GM12878 (cell line): ENCODE data around the gene TIMM17B.

Experiments
- BCL11A ChIP-seq: IDR thresholded peaks from 2 replicates; pipeline ENCODE4 v1.6.1; 2011; ENCODE audit warnings: low read depth, low read length
- FOS ChIP-seq: IDR thresholded peaks from 3 replicates; pipeline ENCODE4 v1.6.1; 2011; ENCODE audit warnings: borderline replicate concordance; ENCODE audit not compliant: insufficient read length; ENCODE audit errors: extremely low read depth
- IKZF1 ChIP-seq: fragments of 450-650 bp; conservative IDR thresholded peaks from 2 replicates; pipeline ENCODE4 v1.6.1; 2017; ENCODE audit warnings: antibody characterized with exemption, mild to moderate bottlenecking
- KLF5 ChIP-seq: fragments of 450-650 bp; IDR thresholded peaks from 2 replicates; pipeline ENCODE4 v1.6.1; 2014; ENCODE audit warnings: mild to moderate bottlenecking; ENCODE audit not compliant: partially characterized antibody
- NR2F1 ChIP-seq: fragments of 450-650 bp; conservative IDR thresholded peaks from 2 replicates; pipeline ENCODE4 v1.6.1; 2017; ENCODE audit warnings: mild to moderate bottlenecking
- POLR2AphosphoS2 ChIP-seq: IDR thresholded peaks from 2 replicates; pipeline ENCODE4 v1.6.1; 2011; ENCODE audit warnings: low read depth, mild to moderate bottlenecking, low read length, improper control_type of control experiment, moderate library complexity
- RFX5 ChIP-seq: IDR thresholded peaks from 2 replicates; pipeline ENCODE4 v1.6.1; 2011; ENCODE audit warnings: low read depth, low read length, improper control_type of control experiment
- SIN3A ChIP-seq: IDR thresholded peaks from 2 replicates; pipeline ENCODE4 v1.6.1; 2012; ENCODE audit warnings: low read depth, low read length, improper control_type of control experiment
- STAT3 ChIP-seq: IDR thresholded peaks from 2 replicates; pipeline ENCODE4 v1.6.1; 2011; ENCODE audit warnings: low read depth, low read length, improper control_type of control experiment
- USF2 ChIP-seq: IDR thresholded peaks from 2 replicates; pipeline ENCODE4 v1.6.1; 2011; ENCODE audit warnings: low read depth, low read length, improper control_type of control experiment, borderline replicate concordance
- YY1 ChIP-seq: IDR thresholded peaks from 2 replicates; pipeline ENCODE4 v1.6.1; 2011; ENCODE audit warnings: low read depth, mild to moderate bottlenecking, low read length
- ZNF687 ChIP-seq: fragments of 450-650 bp; IDR thresholded peaks from 2 replicates; pipeline ENCODE4 v1.6.1; 2017; ENCODE audit warnings: mild to moderate bottlenecking, moderate library complexity
- TF ChIP-seq, protein P1 (sequence below), 3 experiments: IDR thresholded peaks in 2 of 3; conservative IDR thresholded peaks in 1 of 3; 2 replicates each; pipeline ENCODE4 v1.5.1; 2011; ENCODE audit warnings: low read depth in 3 of 3, low read length in 3 of 3, mild to moderate bottlenecking in 3 of 3, control low read depth in 2 of 3, moderate library complexity in 2 of 3, inconsistent platforms in 1 of 3, mixed read lengths in 1 of 3; ENCODE audit not compliant: control insufficient read depth in 2 of 3, insufficient read depth in 1 of 3; ENCODE audit errors: extremely low read depth in 1 of 3
- TF ChIP-seq, protein P2 (sequence below): fragments of 450-650 bp; IDR thresholded peaks from 2 replicates; pipeline ENCODE4 v1.6.1; 2014; ENCODE audit warnings: mild to moderate bottlenecking

DNA sequence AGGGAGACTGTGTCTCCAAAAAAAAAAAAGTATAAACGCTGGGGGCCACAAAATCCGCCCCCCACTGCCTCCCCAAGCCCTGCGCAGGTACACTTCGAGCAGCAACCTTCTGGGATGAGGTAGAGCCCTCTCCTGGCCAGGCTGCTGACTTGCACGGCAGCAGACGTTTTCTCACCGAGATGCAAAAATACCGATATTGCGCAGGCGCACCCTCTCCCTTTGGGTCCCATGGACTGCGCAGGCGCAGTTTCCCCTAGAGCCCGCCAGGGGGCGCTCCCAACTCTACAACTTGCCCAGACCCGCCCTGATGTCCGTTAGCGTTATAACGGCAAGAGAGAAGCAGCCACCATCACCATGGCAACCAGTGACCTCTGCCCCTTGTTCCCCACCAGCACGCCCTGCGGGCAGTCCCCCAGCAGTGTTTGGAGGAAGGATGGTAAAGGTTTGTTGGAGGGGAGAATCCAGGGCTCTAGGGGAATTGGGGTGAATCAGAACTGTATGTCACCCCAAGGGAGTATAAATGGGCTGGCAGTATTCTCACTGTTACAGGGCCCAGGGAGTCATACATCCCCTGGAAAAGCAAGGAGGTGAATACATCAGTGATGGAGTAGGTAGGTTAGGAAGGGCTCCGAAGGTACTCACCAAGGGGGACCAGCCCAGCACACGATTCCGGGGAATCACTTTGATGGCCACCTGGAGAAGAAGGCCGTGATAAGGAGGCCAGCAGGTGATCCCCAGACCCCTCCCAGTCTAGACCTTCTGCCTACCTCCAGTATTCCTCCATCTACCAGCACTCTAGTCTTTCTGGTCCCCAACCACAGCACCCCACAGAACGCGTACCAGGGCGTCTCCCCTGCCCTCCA is 19.8 kb upstream of the TIMM17B start:
- TF ChIP-seq USF2: no peak
- TF ChIP-seq, protein P1, sequence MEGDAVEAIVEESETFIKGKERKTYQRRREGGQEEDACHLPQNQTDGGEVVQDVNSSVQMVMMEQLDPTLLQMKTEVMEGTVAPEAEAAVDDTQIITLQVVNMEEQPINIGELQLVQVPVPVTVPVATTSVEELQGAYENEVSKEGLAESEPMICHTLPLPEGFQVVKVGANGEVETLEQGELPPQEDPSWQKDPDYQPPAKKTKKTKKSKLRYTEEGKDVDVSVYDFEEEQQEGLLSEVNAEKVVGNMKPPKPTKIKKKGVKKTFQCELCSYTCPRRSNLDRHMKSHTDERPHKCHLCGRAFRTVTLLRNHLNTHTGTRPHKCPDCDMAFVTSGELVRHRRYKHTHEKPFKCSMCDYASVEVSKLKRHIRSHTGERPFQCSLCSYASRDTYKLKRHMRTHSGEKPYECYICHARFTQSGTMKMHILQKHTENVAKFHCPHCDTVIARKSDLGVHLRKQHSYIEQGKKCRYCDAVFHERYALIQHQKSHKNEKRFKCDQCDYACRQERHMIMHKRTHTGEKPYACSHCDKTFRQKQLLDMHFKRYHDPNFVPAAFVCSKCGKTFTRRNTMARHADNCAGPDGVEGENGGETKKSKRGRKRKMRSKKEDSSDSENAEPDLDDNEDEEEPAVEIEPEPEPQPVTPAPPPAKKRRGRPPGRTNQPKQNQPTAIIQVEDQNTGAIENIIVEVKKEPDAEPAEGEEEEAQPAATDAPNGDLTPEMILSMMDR (IDR thresholded peaks at IDR 0.05 in 2 of 3, conservative IDR thresholded peaks at IDR 0.05 in 1 of 3; ENCODE audit: control insufficient read depth in 2 of 3, extremely low read depth in 1 of 3, insufficient read depth in 1 of 3, low read depth in 3 of 3, low read length in 3 of 3): peak; percentile 86 to 97 (median 91)
- TF ChIP-seq BCL11A: no peak
- no peak for TF ChIP-seq STAT3
- TF ChIP-seq, protein P2, sequence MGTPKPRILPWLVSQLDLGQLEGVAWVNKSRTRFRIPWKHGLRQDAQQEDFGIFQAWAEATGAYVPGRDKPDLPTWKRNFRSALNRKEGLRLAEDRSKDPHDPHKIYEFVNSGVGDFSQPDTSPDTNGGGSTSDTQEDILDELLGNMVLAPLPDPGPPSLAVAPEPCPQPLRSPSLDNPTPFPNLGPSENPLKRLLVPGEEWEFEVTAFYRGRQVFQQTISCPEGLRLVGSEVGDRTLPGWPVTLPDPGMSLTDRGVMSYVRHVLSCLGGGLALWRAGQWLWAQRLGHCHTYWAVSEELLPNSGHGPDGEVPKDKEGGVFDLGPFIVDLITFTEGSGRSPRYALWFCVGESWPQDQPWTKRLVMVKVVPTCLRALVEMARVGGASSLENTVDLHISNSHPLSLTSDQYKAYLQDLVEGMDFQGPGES: no peak
- no peak for TF ChIP-seq FOS
- TF ChIP-seq IKZF1: peak; percentile 71
- TF ChIP-seq RFX5: peak; percentile 93
- TF ChIP-seq NR2F1: peak; percentile 99
- TF ChIP-seq POLR2AphosphoS2: peak; percentile 90
- TF ChIP-seq SIN3A: peak; percentile 77; the same call in 1 of the 2 replicates
- peak; percentile 73; the same call in 1 of the 2 replicates for TF ChIP-seq ZNF687
- no peak for TF ChIP-seq KLF5
- peak; percentile 73 for TF ChIP-seq YY1
